Erythroblast (primary cell): ENCODE results near the gene H2AZ2.
"Not testable (repeated sequence)": the region's sequence is repeated elsewhere in the genome, so short reads cannot be mapped to it uniquely, and the experiment has no call there.

Experiments
- GATA1 ChIP-seq: IDR thresholded peaks from 2 replicates; pipeline ENCODE4 v1.6.1; 2011; ENCODE audit warnings: low read depth, mild to moderate bottlenecking, control low read depth, low read length, moderate library complexity
- POLR2A ChIP-seq: IDR thresholded peaks from 2 replicates; pipeline ENCODE4 v1.6.1; 2011; ENCODE audit warnings: mild to moderate bottlenecking, low read length

- TF ChIP-seq POLR2A, GATA1: not testable (repeated sequence)
These were observed 14.1 kb upstream of the H2AZ2 start for GRCh38 chr7:44861949-44862348.
